GM10266 (cell line): Measurements from ENCODE around the gene BACE2.

Source experiments
- DNase-seq: peaks from one replicate; pipeline ENCODE4 v3.0.0; 2012; ENCODE audit errors: extremely low spot score
- CTCF ChIP-seq: IDR thresholded peaks from 2 replicates; pipeline ENCODE4 v1.5.1; 2012; ENCODE audit warnings: mild to moderate bottlenecking, low read depth; ENCODE audit not compliant: control insufficient read depth, insufficient read depth; ENCODE audit errors: missing control alignments

The BACE2 gene

GRCh38 chr21:41256771-41257702 lies 89.1 kb downstream of the BACE2 start:
- no peak for TF ChIP-seq CTCF
- DNase-seq, result no peak

GRCh38 chr21:41258617-41259016 lies 90.7 kb downstream of the BACE2 start:
- no peak for DNase-seq

GRCh38 chr21:41260428-41260827 lies 92.5 kb downstream of the BACE2 start:
- no peak for DNase-seq

More at GRCh38 chr21:41258617-41259016, 90.7 kb downstream of the BACE2 start:
- TF ChIP-seq CTCF, result no peak

GRCh38 chr21:41267346-41267745 lies 99.4 kb downstream of the BACE2 start:
- no peak for TF ChIP-seq CTCF
- DNase-seq, result no peak

More at GRCh38 chr21:41260428-41260827, 92.5 kb downstream of the BACE2 start:
- TF ChIP-seq CTCF, result no peak

GRCh38 chr21:41269535-41269934 lies 101.6 kb downstream of the BACE2 start:
- TF ChIP-seq CTCF, result no peak
- no peak for DNase-seq

GRCh38 chr21:41277196-41277595 lies 109.2 kb downstream of the BACE2 start:
- DNase-seq, result no peak
- no peak for TF ChIP-seq CTCF

- DNase-seq, result no peak
- TF ChIP-seq CTCF, result no peak
Observed at GRCh38 chr21:41277846-41278245, 109.9 kb downstream of the BACE2 start.
